Stimulated activated CD8-positive, alpha-beta memory T cell treated with anti-CD3 and anti-CD28 coated beads, Interleukin-15, amount 100 ng/mL, for 24 hours (primary cell): ENCODE results near the gene VAPB.

Source experiments
- DNase-seq: peaks from one replicate; pipeline ENCODE4 v3.0.0-alpha.2; 2020; ENCODE audit warnings: low read depth

Gene VAPB

GRCh38 chr20:58463256-58463655 lies 74.2 kb downstream of the VAPB start:
- DNase-seq = no peak

- DNase-seq = no peak
These were observed 75.8 kb downstream of the VAPB start for GRCh38 chr20:58464838-58465237.

GRCh38 chr20:58466095-58466708 lies 77.2 kb downstream of the VAPB start:
- no peak for DNase-seq

- no peak for DNase-seq
These were observed 77.9 kb downstream of the VAPB start for GRCh38 chr20:58466729-58467571.

GRCh38 chr20:58467572-58468527 lies 78.8 kb downstream of the VAPB start:
- DNase-seq = no peak

- no peak for DNase-seq
These were observed 80.6 kb downstream of the VAPB start for GRCh38 chr20:58469616-58470015.

GRCh38 chr20:58470336-58471192 lies 81.5 kb downstream of the VAPB start:
- no peak for DNase-seq

GRCh38 chr20:58471193-58472164 lies 82.5 kb downstream of the VAPB start:
- DNase-seq = no peak

GRCh38 chr20:58472273-58473018 lies 83.4 kb downstream of the VAPB start:
- DNase-seq = no peak

- DNase-seq = no peak
These were observed 84.7 kb downstream of the VAPB start for GRCh38 chr20:58473453-58474425.

- DNase-seq = no peak
These were observed 86.4 kb downstream of the VAPB start for GRCh38 chr20:58475466-58475865.

- DNase-seq = no peak
These were observed 89.2 kb downstream of the VAPB start for GRCh38 chr20:58478141-58478805.

GRCh38 chr20:58479726-58480440 lies 90.9 kb downstream of the VAPB start:
- DNase-seq = no peak

- no peak for DNase-seq
These were observed 91.7 kb downstream of the VAPB start for GRCh38 chr20:58480551-58481336.

GRCh38 chr20:58481481-58482021 lies 92.5 kb downstream of the VAPB start:
- DNase-seq = peak; percentile 21

GRCh38 chr20:58482416-58482815 lies 93.4 kb downstream of the VAPB start:
- DNase-seq = no peak
